ENCODE measurements around the gene OVCH2.

GRCh38 chr11:7696424-7696823, 9.9 kb downstream of the OVCH2 start:
- no peak for TF ChIP-seq CTCF (IDR thresholded peaks at IDR 0.05; ENCODE audit: low read depth, low read length, poor library complexity, severe bottlenecking)
- TF ChIP-seq EZH2phosphoT487 (IDR thresholded peaks at IDR 0.05; ENCODE audit: borderline replicate concordance, low read length) = no peak
